Measurements from ENCODE around the gene KRTAP16-1. TPM values are rescaled to one million over a fixed set of nuclear protein-coding genes. Genes with fewer than 3 reads are reported as not detected.
A peak's percentile ranks its signal among the peaks of the same experiment; 100 is the strongest.

Gene KRTAP16-1
- total and polyA plus RNA-seq, 5 donors: not detected

DNA sequence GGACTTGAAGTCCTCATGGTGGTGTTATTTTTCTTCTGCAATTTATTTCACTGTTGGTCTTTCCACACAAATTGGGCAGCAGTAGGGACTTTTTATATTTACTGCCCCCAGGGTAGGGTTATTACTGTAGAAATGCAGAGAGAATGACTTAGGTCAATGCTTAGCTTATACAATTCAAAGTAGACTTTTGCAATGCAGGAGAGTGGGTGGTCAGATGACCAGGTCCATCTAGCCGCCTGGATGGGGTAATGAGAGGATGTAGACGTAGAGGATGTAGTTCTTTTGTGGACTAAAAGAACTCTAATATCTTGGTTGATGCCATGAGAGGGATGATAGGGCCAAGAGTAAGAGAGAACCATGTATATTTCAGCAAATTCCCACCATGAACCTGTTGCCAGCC is 9.1 kb upstream of the KRTAP16-1 start:
- ATAC-seq: no peak
- 69% methylated on average over 2 of the region's 2 CpGs for WGBS
- intact Hi-C loops (cut with DNase I): no loop called here
- no peaks in the 10 kb centered on the region for H3K27me3 ChIP-seq (ENCODE audit: control insufficient read depth, insufficient read depth)
- no peaks in the 10 kb centered on the region for H3K9me3 ChIP-seq (ENCODE audit: control insufficient read depth, low read length)
- H3K4me3 ChIP-seq (ENCODE audit: low read length): no peak overlapping the region
- no peak for DNase-seq
- H3K4me1 ChIP-seq (ENCODE audit: control insufficient read depth, insufficient read depth, low read length): no peaks in the 10 kb centered on the region
- no peak overlapping the region for H3K27ac ChIP-seq (ENCODE audit: low read length)

DNA sequence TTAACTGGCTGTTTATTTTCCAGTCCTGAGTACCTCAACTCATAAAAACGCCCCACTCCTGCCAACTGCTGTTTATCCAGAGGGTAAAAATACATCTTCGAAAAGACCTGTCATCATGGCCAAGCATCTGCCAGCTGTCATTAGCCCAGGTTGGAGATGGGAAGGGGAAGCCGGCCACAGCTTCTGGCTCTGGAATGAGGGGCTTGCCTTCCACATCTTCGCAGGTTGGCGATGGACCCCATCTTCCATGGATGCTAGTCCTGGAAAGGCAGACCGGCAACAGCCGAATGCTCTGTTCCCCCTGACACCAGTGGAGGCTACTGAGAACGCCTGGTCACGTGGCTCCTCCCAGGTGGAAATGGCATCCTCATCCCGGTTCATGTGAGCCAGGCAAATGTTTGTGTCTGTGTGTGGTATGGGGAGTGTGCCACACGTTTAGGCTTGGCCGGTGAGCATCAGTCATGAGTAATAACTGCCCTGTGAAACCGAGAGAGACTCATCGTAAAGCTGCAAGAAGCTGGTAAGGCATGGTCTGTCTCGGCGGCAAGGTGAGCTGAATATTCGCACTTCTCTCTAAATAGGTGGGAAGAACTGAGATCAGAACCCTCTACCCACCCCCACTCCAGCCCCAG is 6.8 kb upstream of the KRTAP16-1 start:
- H3K4me3 ChIP-seq (ENCODE audit: low read length): no peak overlapping the region
- H3K27me3 ChIP-seq (ENCODE audit: control insufficient read depth, insufficient read depth): no peaks in the 10 kb centered on the region
- DNase-seq (no peak), ATAC-seq (no peak)
- no peaks in the 10 kb centered on the region for H3K4me1 ChIP-seq (ENCODE audit: control insufficient read depth, insufficient read depth, low read length)
- WGBS: 77% methylated on average over 17 of the region's 17 CpGs
- intact Hi-C loops (cut with DNase I): no loop called here
- H3K9me3 ChIP-seq (ENCODE audit: control insufficient read depth, low read length): no peaks in the 10 kb centered on the region
- H3K27ac ChIP-seq (ENCODE audit: low read length): no peak overlapping the region

DNA sequence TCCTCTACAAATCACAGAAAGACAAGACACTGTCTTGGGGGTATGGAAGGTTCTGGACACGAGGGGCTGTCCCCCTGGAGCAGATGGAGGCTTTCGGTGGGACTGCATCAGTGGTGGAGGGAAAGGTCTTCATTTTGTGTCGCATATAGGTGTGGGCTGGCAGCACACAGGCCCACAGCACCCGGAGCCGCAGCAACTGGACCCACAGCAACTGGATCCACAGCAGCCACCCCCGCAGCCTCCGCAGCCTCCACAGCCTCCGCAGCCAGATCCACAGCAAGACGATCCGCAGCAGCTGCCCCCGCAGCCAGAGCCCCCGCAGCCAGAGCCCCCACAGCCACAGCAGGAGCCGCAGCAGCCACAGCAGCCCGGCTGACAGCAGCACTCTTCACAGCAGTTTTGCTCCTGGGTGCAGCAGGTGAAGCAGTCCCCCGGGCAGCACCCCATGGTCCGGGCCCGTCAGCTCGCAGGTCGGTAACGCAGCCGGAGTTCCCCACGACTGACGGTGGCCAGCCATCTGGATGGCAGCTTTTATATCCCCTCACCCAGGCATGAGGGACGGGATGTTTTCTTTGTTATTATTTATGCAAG is 6.2 kb upstream of the KRTAP16-1 start, which contains the start of gene KRTAP17-1:
Gene KRTAP17-1, minus strand, starts transcription at position 507 of the 591 bp plus-strand sequence. Its CDS starts 60 bp downstream, at position 447.
- Histone ChIP-seq H3K9me3 (ENCODE audit: control insufficient read depth, low read length) (no peaks in the 10 kb centered on the region), H3K4me3 (ENCODE audit: low read length) (no peak within 1 kb of the TSS), H3K27me3 (ENCODE audit: control insufficient read depth, insufficient read depth) (no peaks in the 10 kb centered on the region), H3K27ac (ENCODE audit: low read length) (no peak within 1 kb of the TSS), H3K4me1 (ENCODE audit: control insufficient read depth, insufficient read depth, low read length) (no peaks in the 10 kb centered on the region)
- WGBS: 78% methylated on average over 24 of the region's 24 CpGs
- ATAC-seq (no peak), DNase-seq (no peak)
- intact Hi-C loops (cut with DNase I): no loop called here

DNA sequence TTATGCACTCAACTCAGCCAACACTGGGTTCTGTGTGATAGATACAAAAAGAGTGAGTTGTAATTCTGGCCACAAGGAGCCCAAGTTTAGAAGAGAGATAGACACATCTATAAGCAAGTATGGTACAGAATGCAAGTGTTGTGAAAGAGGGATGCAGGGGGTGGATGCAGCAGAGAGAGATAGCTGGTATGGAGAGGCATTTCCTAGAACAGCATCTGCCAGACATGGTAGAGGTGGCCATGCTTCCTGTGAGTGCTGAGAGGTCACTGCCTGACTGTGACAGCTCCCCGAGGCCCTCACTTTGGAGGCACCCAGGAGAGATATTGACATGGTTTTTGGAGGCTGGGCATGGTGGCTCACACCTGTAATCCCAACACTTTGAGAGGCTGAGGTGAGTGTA is 2.0 kb upstream of the KRTAP16-1 start:
- DNase-seq (no peak), ATAC-seq (no peak)
- intact Hi-C loops (cut with DNase I): no loop called here
- Histone ChIP-seq H3K27ac (ENCODE audit: low read length) (no peak overlapping the region), H3K27me3 (ENCODE audit: control insufficient read depth, insufficient read depth) (no peaks in the 10 kb centered on the region), H3K4me1 (ENCODE audit: control insufficient read depth, insufficient read depth, low read length) (no peaks in the 10 kb centered on the region), H3K4me3 (ENCODE audit: low read length) (no peak overlapping the region), H3K9me3 (ENCODE audit: control insufficient read depth, low read length) (no peaks in the 10 kb centered on the region)
- 61% methylated on average over 1 of the region's 1 CpG for WGBS

DNA sequence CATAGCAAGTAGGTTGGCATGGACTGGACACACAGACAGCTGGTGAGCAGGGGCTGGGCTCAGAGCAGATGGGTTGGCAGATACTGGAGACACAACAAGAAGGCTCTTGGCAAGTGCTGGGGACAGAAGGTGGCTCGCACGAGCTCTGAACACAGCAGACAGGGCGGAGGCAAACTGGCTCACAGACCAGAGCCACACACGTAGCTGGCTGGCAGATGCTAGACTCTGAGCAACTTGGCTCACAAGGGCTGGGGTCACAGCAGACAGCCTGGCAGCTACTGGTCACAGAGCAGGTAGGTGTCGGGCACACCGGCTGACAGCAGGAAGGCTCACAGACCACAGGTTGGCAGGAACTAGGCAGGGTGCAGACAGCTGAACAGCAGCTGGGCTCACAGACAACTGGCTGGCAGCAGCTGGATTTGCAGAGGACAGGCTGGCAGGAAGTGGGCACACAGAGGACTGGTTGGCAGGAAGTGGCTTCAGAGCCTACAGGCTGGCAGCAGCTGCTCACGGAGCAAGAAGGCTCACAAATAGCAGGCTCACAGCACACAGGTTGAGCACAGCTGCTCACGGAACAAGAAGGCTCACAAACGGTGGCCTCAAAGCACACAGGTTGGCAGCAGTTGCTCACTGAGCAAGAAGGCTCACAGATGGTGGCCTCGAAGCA is 725 bp downstream of the KRTAP16-1 start:
- Histone ChIP-seq H3K4me3 (ENCODE audit: low read length) (no peak overlapping the region), H3K4me1 (ENCODE audit: control insufficient read depth, insufficient read depth, low read length) (no peaks in the 10 kb centered on the region), H3K27me3 (ENCODE audit: control insufficient read depth, insufficient read depth) (no peaks in the 10 kb centered on the region), H3K9me3 (ENCODE audit: control insufficient read depth, low read length) (no peaks in the 10 kb centered on the region), H3K27ac (ENCODE audit: low read length) (no peak overlapping the region)
- intact Hi-C loops (cut with DNase I): no loop called here
- ATAC-seq (peak; percentile 42 to 47), DNase-seq (peak in 2 of 3 donors; percentile 55 to 72)
- 60% methylated on average over 10 of the region's 10 CpGs for WGBS

DNA sequence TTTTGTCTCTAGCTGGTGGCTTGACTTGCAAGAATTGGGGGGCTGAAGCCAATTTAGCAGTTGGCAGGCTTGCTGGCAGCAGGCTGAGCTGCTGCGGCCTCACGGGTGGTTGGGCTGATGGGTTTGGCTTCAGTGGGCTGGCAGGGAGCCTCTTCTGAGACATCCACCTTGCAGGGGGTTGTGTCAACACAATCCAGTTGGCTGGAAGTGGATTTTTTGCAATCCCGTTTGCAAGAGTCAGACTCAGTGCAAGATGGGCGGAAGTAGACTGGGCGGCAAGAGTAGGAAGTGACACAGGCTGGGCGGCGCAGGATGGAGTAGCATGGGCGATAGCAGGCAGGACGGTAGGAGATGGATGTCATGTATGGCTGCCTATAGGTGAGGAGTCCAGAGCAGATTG is 1.5 kb downstream of the KRTAP16-1 start:
- Histone ChIP-seq H3K4me3 (ENCODE audit: low read length) (no peak overlapping the region), H3K27ac (ENCODE audit: low read length) (no peak overlapping the region), H3K27me3 (ENCODE audit: control insufficient read depth, insufficient read depth) (no peaks in the 10 kb centered on the region), H3K4me1 (ENCODE audit: control insufficient read depth, insufficient read depth, low read length) (no peaks in the 10 kb centered on the region), H3K9me3 (ENCODE audit: control insufficient read depth, low read length) (no peaks in the 10 kb centered on the region)
- no peak for ATAC-seq
- WGBS: 68% methylated on average over 9 of the region's 9 CpGs
- intact Hi-C loops (cut with DNase I): no loop called here
- DNase-seq: no peak

DNA sequence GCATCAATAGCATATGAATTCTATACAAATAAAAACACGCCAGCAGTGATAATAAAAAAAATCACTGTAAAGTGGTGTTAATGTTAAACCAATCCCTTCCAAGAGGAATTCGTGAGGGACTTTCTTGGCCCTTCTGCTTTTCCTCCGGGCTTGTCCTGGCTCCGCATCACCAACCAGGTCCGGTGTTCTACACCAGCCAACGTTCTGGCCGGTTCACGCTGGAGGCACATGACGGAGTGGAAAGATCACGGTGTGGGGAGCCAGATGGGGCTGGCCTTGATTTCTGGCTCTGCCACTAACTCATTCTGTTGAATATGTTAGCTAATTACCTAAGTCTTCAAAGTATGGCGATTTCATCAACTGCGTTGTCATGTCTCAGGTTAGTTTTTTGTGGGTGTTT is 5.0 kb downstream of the KRTAP16-1 start:
- Histone ChIP-seq H3K9me3 (ENCODE audit: control insufficient read depth, low read length) (no peaks in the 10 kb centered on the region), H3K27ac (ENCODE audit: low read length) (no peak overlapping the region), H3K4me1 (ENCODE audit: control insufficient read depth, insufficient read depth, low read length) (no peaks in the 10 kb centered on the region), H3K4me3 (ENCODE audit: low read length) (no peak overlapping the region), H3K27me3 (ENCODE audit: control insufficient read depth, insufficient read depth) (no peaks in the 10 kb centered on the region)
- ATAC-seq: no peak
- intact Hi-C loops (cut with DNase I): no loop called here
- peak in 1 of 3 donors; percentile 27 for DNase-seq
- 81% methylated on average over 12 of the region's 12 CpGs for WGBS

DNA sequence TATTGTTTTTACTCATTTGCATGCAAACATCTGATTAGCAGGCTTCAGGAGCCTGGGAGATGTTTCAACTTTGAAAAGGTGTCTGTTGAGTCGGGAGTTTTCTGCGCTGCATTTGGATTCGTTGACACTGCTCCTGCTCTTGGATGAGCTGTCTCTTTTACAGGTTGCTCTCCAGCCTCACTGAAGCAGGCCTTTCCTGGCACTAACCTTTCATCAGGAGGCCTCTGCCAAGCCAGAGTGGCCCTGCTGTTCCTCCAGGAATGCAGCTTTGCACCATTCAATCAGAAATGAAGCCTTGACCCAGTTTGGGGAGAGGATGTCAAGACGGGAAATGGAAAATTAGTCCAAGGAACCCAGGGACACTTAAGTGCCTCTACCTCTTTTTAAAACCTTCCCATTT is 6.1 kb downstream of the KRTAP16-1 start:
- Histone ChIP-seq H3K4me1 (ENCODE audit: control insufficient read depth, insufficient read depth, low read length) (no peaks in the 10 kb centered on the region), H3K4me3 (ENCODE audit: low read length) (no peak overlapping the region), H3K27ac (ENCODE audit: low read length) (no peak overlapping the region), H3K9me3 (ENCODE audit: control insufficient read depth, low read length) (no peaks in the 10 kb centered on the region), H3K27me3 (ENCODE audit: control insufficient read depth, insufficient read depth) (no peaks in the 10 kb centered on the region)
- WGBS: 80% methylated on average over 4 of the region's 4 CpGs
- ATAC-seq (no peak), DNase-seq (no peak)
- intact Hi-C loops (cut with DNase I): no loop called here

DNA sequence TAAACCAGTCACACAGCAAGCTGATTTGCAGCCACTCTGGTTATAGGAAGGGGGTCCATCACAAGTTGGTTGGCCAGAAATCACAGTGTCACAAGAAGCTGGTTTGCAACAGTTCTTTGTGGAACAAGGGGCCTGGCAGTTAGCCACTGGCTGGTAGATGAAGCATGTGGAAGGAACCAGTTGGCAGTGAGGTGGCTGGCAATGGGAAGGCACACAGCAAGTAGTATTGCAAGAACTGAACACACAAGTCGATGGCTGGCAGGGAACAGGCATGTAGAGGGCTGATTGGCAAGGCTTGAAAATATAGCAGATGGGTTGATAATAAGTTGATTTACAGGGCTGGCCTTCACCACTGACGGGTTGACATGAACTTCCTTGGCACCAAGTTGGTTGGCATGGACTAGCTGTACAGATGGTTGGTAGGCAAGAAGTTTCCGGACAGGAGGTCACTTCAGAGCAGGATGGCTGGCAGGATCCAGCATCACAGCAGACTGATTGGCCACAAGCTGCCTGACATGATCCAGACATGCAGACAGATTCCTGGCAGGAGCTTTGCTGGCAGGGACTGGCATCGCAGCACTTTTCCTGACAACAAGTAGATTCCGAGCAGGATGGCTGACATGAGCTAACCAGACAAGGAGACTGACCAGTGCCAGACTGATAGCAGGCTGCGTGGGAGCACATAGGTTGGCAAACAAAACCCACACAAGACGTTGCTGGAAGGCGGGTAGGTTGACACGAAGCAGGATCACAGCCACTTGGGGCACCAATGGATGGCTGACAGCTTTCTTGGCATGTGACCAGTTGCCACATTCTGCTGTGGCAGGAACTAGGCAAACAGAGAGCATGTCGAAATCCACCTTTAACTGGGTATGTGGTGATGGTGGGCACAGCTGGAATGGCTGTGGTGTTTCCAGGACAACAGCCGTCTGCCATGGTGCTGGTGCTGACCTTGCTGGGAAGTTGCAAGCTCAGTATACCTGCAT is 6.9 kb downstream of the KRTAP16-1 start, which contains the start of gene KRTAP29-1:
Gene KRTAP29-1, minus strand, starts transcription at position 936 of the 986 bp plus-strand sequence. Its CDS starts 0 bp downstream, at position 936.
- WGBS: 46% methylated on average over 11 of the region's 11 CpGs
- DNase-seq: peak in 1 of 3 donors; percentile 48
- Histone ChIP-seq H3K9me3 (ENCODE audit: control insufficient read depth, low read length) (no peaks in the 10 kb centered on the region), H3K4me3 (ENCODE audit: low read length) (no peak within 1 kb of the TSS), H3K27me3 (ENCODE audit: control insufficient read depth, insufficient read depth) (no peaks in the 10 kb centered on the region), H3K27ac (ENCODE audit: low read length) (no peak within 1 kb of the TSS), H3K4me1 (ENCODE audit: control insufficient read depth, insufficient read depth, low read length) (no peaks in the 10 kb centered on the region)
- ATAC-seq: peak; percentile 20 to 73
- intact Hi-C loops (cut with DNase I): no loop called here

DNA sequence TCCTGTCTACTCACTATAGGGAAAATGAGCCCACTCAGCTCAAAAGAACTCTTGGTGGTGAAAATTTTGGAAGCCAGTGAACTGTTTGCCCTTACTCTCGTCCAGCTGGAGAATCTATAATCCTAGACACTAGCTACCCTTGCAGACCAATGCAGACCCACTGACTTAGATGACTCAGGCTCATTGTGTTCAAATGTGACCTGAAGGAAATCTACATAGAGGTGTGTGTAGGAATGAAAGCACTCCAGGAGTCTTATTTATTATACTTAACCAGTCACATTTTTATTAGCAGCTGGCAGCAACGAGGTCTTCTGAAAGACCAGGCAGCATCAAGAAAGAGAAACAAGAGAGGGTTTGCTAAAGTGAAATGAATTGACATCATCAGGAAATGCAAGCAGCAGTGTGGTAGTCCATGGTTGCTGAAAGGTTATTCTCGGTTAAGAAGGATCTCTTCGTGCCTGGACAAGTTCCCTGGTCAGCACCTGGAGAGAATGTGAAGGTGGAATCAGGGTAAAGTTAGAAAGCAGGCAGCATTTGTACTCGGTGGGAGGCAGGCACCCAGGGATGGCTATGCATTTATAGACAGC is 7.8 kb downstream of the KRTAP16-1 start:
- no peak for DNase-seq
- no peaks in the 10 kb centered on the region for H3K4me1 ChIP-seq (ENCODE audit: control insufficient read depth, insufficient read depth, low read length)
- no peak overlapping the region for H3K4me3 ChIP-seq (ENCODE audit: low read length)
- WGBS: 69% methylated on average over 5 of the region's 5 CpGs
- no peaks in the 10 kb centered on the region for H3K9me3 ChIP-seq (ENCODE audit: control insufficient read depth, low read length)
- no peak for ATAC-seq
- H3K27ac ChIP-seq (ENCODE audit: low read length): no peak overlapping the region
- intact Hi-C loops (cut with DNase I): no loop called here
- H3K27me3 ChIP-seq (ENCODE audit: control insufficient read depth, insufficient read depth): no peaks in the 10 kb centered on the region
